Smooth muscle cell (in vitro differentiated cells): ENCODE results near the gene GSK3A. TPM values are rescaled to one million over a fixed set of nuclear protein-coding genes. Genes with fewer than 3 reads are reported as not detected.

ENCODE experiments used
- DNase-seq: peaks from one replicate; lab custom pipeline; 2025; ENCODE audit not compliant: unreplicated experiment; lab: John Stamatoyannopoulos, UW
- H2AFZ ChIP-seq: fragments of 200-600 bp; sonication (generic); 2 replicates; pipeline ENCODE4 v1.6.0; 2016; ENCODE audit warnings: antibody characterized with exemption, low read depth, mild to moderate bottlenecking
- H3F3A ChIP-seq: fragments of 200-600 bp; sonication (generic); 2 replicates; pipeline ENCODE4 v1.6.0; 2017; ENCODE audit warnings: antibody characterized with exemption, low read depth
- H3K27ac ChIP-seq: fragments of 200-600 bp; sonication (generic); 2 replicates; pipeline ENCODE4 v1.5.1; 2016; ENCODE audit warnings: low read depth, mild to moderate bottlenecking
- H3K27me3 ChIP-seq: fragments of 200-600 bp; sonication (generic); 2 replicates; pipeline ENCODE4 v1.6.1; 2016; ENCODE audit warnings: low read depth, mild to moderate bottlenecking
- H3K36me3 ChIP-seq: fragments of 200-600 bp; sonication (generic); 2 replicates; pipeline ENCODE4 v1.5.1; 2016; ENCODE audit warnings: low read depth
- H3K4me1 ChIP-seq: fragments of 200-600 bp; sonication (generic); 2 replicates; pipeline ENCODE4 v1.5.1; 2016; ENCODE audit warnings: low read depth
- H3K4me2 ChIP-seq: fragments of 200-600 bp; sonication (generic); 2 replicates; pipeline ENCODE4 v1.6.0; 2016; ENCODE audit warnings: mild to moderate bottlenecking
- H3K4me3 ChIP-seq: fragments of 200-600 bp; sonication (generic); 2 replicates; pipeline ENCODE4 v1.5.1; 2016; ENCODE audit warnings: mild to moderate bottlenecking
- H3K79me2 ChIP-seq: fragments of 200-600 bp; sonication (generic); 2 replicates; pipeline ENCODE4 v1.6.0; 2016; ENCODE audit warnings: low read depth, mild to moderate bottlenecking
- H3K9ac ChIP-seq: fragments of 200-600 bp; sonication (generic); 2 replicates; pipeline ENCODE4 v1.6.0; 2016; ENCODE audit warnings: low read depth
- H3K9me3 ChIP-seq: fragments of 200-600 bp; sonication (generic); replicated peaks from 2 replicates; pipeline ENCODE4 v1.5.1; 2016; ENCODE audit warnings: low read depth
- H4K20me1 ChIP-seq: fragments of 200-600 bp; sonication (generic); 2 replicates; pipeline ENCODE4 v1.6.0; 2016; ENCODE audit warnings: low read depth
- CTCF ChIP-seq: fragments of 200-600 bp; sonication (generic); IDR thresholded peaks from 2 replicates; pipeline ENCODE4 v1.5.1; 2017; ENCODE audit warnings: borderline replicate concordance, mild to moderate bottlenecking, antibody characterized with exemption; ENCODE audit not compliant: insufficient read depth, poor library complexity, severe bottlenecking
- WGBS: methylation state at CpG from one replicate; pipeline ENCODE4 v1.1.7; 2016; ENCODE audit warnings: low lambda C conversion rate; 5-methylcytosine and 5-hydroxymethylcytosine counted together
- polyA plus RNA-seq: library from polyadenylated mRNA; unstranded; fragments of >200 nt; fragmentation: Nextera tagmentation; extraction: Ambion mirVana; gene quantifications from 2 replicates; pipeline ENCODE4 v1.2.1, GENCODE V29; 2016
- total RNA-seq: library from RNA; depleted of rRNA; stranded (reverse); fragments of >200 nt; gene quantifications from 2 replicates; pipeline ENCODE4 v1.2.3, GENCODE V29; 2014

The GSK3A gene
- total and polyA plus RNA-seq, 2 experiments from 2014 or later = 27.4 to 39.0 TPM

- H3K27me3 ChIP-seq = no peaks in the 10 kb centered on the region
- 94% methylated on average over 10 of the region's 10 CpGs for WGBS
- no peaks in the 10 kb centered on the region for H3K9me3 ChIP-seq
- peaks cover 5% of the 10 kb centered on the region for H3F3A ChIP-seq
- no peak overlapping the region for H3K4me2 ChIP-seq
- H3K4me3 ChIP-seq = no peak overlapping the region
- no peak overlapping the region for H3K9ac ChIP-seq
- H3K27ac ChIP-seq = no peak overlapping the region
- peaks cover 11% of the 10 kb centered on the region for H3K4me1 ChIP-seq
- TF ChIP-seq CTCF = no peak
- peaks cover 57% of the 10 kb centered on the region for H4K20me1 ChIP-seq
- H3K36me3 ChIP-seq = no peaks in the 10 kb centered on the region
- no peak overlapping the region for H2AFZ ChIP-seq
- no peak for DNase-seq
- H3K79me2 ChIP-seq = peaks cover 12% of the 10 kb centered on the region
These were observed 45.4 kb upstream of the GSK3A start for GRCh38 chr19:42287827-42288107.

DNA sequence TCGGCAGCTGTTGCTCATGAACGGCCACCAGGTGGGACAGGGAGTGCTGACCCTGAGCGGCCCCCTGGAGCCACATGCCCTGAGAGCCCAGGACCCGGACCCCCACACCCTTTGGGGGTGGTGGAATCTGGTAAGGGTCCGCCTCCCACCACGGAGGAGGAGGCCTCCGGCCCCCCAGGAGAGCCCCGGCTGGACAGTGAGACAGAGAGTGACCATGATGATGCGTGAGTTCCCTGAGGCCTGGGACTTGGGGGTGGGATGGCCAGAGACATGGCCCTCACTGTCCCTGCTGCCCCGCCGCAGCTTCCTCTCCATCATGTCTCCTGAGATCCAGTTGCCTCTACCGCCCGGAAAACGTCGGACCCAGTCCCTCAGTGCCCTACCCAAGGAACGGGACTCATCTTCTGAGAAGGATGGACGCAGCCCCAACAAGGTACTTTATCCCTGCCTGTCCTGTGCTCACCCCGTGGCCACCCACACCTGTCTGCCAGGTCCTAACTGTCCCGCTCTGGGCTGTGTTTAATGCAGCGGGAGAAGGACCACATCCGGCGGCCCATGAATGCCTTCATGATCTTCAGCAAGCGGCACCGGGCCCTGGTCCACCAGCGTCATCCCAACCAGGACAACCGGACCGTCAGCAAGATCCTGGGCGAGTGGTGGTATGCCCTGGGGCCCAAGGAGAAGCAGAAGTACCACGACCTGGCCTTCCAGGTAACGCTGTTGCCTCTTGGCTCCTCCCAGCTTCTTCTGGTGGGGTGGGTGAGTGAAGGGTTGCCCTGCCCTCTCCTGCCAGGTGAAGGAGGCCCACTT is 44.8 kb upstream of the GSK3A start:
- Histone ChIP-seq H3K79me2 (peaks cover 12% of the 10 kb centered on the region), H3K4me1 (peaks cover 16% of the 10 kb centered on the region), H3F3A (peaks cover 8% of the 10 kb centered on the region), H3K4me3 (no peak overlapping the region), H3K27ac (no peak overlapping the region), H2AFZ (no peak overlapping the region), H3K36me3 (no peaks in the 10 kb centered on the region), H3K9me3 (no peaks in the 10 kb centered on the region), H4K20me1 (peaks cover 57% of the 10 kb centered on the region), H3K27me3 (no peaks in the 10 kb centered on the region), H3K4me2 (no peak overlapping the region), H3K9ac (no peak overlapping the region)
- TF ChIP-seq CTCF = no peak
- DNase-seq = no peak
- 97% methylated on average over 30 of the region's 30 CpGs for WGBS

- Histone ChIP-seq H3K27ac (no peak overlapping the region), H3K27me3 (no peaks in the 10 kb centered on the region), H4K20me1 (peaks cover 57% of the 10 kb centered on the region), H3K9me3 (no peaks in the 10 kb centered on the region), H2AFZ (no peak overlapping the region), H3K79me2 (peaks cover 12% of the 10 kb centered on the region), H3K9ac (no peak overlapping the region), H3K4me3 (no peak overlapping the region), H3K4me2 (no peak overlapping the region), H3K36me3 (no peaks in the 10 kb centered on the region), H3K4me1 (peaks cover 24% of the 10 kb centered on the region), H3F3A (peaks cover 14% of the 10 kb centered on the region)
- WGBS = 80% methylated on average over 13 of the region's 13 CpGs
- TF ChIP-seq CTCF = no peak
- no peak for DNase-seq
These were observed 44.1 kb upstream of the GSK3A start for GRCh38 chr19:42286349-42287016.

GRCh38 chr19:42285988-42286348 is 43.6 kb upstream of the GSK3A start:
- TF ChIP-seq CTCF = no peak
- Histone ChIP-seq H3K4me3 (no peak overlapping the region), H3K27me3 (no peaks in the 10 kb centered on the region), H2AFZ (no peak overlapping the region), H3F3A (peaks cover 19% of the 10 kb centered on the region), H3K36me3 (no peaks in the 10 kb centered on the region), H3K9ac (no peak overlapping the region), H3K4me2 (no peak overlapping the region), H3K79me2 (peaks cover 12% of the 10 kb centered on the region), H3K27ac (no peak overlapping the region), H3K9me3 (no peaks in the 10 kb centered on the region), H4K20me1 (peaks cover 57% of the 10 kb centered on the region), H3K4me1 (peaks cover 29% of the 10 kb centered on the region)
- 90% methylated on average over 6 of the region's 6 CpGs for WGBS
- DNase-seq = no peak
